Measurements from ENCODE around the gene CTDP1. TPM values are rescaled to one million over a fixed set of nuclear protein-coding genes. Genes with fewer than 3 reads are reported as not detected.

Gene CTDP1
- total RNA-seq, 2 experiments from 2014 or later: 34.8 to 38.0 TPM

DNA sequence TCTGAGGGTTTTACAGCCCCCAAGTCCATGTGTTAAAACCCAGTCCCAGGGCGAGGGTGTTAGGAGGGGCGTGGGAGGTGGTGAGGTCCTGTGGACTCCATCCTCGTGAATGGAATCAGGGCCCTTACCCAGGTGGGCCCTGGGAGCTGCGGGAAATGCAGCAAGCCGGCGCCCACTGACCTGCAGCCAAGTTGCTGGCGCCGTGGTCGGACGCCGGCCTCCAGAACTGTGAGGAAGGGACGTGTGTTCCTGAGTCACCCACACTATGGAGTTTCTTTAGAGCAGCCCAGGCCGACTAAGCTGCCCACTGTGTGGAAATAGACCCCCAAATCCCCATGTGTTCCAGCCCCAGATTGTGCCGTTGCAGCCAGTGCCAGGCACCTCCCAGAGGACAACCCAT lies 26.4 kb downstream of the CTDP1 start:
- no peaks in the 10 kb centered on the region for H3K9me3 Mint-ChIP-seq
- ChIA-PET POLR2A (no interaction called here), CTCF (no interaction called here)
- H3K4me3 Mint-ChIP-seq: no peak overlapping the region
- no peak overlapping the region for H3K27ac Mint-ChIP-seq
- H3K36me3 Mint-ChIP-seq (ENCODE audit: low read depth): peaks cover 73% of the 10 kb centered on the region
- no peak for DNase-seq
- H3K4me1 Mint-ChIP-seq: peaks cover 3% of the 10 kb centered on the region
- no peaks in the 10 kb centered on the region for H3K27me3 Mint-ChIP-seq

DNA sequence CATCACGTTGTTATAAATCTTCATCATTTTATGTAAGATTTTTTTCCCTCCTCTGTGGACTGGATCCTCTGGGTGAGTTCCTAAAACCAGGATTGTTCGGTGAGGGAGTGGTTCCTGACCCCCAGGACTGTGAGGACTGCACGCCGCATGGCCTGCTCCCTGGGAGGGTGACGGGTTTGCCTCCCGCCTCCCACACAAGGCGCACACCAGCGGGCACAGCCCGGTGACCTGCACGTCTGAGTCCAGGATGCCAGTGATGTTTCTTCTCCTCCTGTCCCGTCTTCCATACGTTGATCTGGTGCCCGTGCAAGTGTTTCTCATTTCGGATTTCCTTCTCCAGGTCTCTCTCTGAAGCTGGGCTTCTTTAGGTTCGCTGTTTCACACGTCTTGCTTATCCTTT lies 27.1 kb downstream of the CTDP1 start:
- peaks cover 3% of the 10 kb centered on the region for H3K4me1 Mint-ChIP-seq
- CTCF ChIA-PET: no interaction called here
- H3K4me3 Mint-ChIP-seq: no peak overlapping the region
- H3K27ac Mint-ChIP-seq: no peak overlapping the region
- H3K9me3 Mint-ChIP-seq: no peaks in the 10 kb centered on the region
- peaks cover 74% of the 10 kb centered on the region for H3K36me3 Mint-ChIP-seq (ENCODE audit: low read depth)
- POLR2A ChIA-PET: no interaction called here
- no peaks in the 10 kb centered on the region for H3K27me3 Mint-ChIP-seq
- DNase-seq: no peak

DNA sequence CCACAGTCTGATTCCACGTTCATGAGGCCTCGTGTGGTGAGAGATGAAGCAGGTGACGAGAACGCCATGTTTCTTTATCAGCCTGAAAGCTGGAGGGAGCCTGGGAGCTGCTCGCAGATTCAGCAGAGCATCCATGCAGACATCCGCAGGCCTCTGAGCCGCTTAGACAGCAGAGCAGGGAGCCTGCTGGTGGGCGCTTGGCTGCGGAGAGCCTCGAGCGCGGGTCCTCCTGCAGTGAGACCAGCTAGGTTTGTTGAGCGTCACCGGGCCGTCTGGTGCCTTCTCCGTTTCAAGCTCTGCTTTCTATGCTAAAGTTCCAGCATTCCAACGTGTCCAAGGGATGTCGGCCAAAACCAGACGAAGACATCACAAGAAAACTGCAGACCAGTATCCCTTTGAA lies 27.6 kb downstream of the CTDP1 start:
- Mint-ChIP-seq H3K36me3 (ENCODE audit: low read depth) (peaks cover 73% of the 10 kb centered on the region), H3K4me3 (no peak overlapping the region), H3K9me3 (no peaks in the 10 kb centered on the region), H3K27me3 (no peaks in the 10 kb centered on the region), H3K27ac (no peak overlapping the region), H3K4me1 (peaks cover 3% of the 10 kb centered on the region)
- ChIA-PET POLR2A (no interaction called here), CTCF (no interaction called here)
- DNase-seq: no peak

DNA sequence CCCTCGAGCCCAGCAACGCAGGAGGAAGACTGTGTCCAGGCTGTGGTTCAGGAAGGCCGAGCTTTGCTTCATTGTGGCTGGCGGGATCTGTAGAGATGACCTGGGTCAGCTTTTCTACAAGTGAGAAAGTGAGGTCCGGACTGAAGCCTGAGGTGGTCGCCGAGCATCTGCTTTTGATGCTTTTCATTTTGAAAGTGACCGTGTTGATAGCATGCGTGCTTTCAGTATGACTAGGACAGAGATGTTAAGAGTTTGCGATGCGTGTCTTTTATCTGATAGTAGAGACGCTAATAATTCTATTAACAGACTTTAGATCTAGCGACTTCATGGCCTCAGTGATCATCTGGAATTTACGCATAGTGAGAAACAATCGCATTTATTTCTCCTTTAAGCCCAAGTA lies 28.1 kb downstream of the CTDP1 start:
- ChIA-PET POLR2A (no interaction called here), CTCF (no interaction called here)
- DNase-seq: no peak
- Mint-ChIP-seq H3K4me1 (peaks cover 3% of the 10 kb centered on the region), H3K9me3 (no peaks in the 10 kb centered on the region), H3K27me3 (no peaks in the 10 kb centered on the region), H3K27ac (no peak overlapping the region), H3K4me3 (no peak overlapping the region), H3K36me3 (ENCODE audit: low read depth) (peaks cover 77% of the 10 kb centered on the region)

DNA sequence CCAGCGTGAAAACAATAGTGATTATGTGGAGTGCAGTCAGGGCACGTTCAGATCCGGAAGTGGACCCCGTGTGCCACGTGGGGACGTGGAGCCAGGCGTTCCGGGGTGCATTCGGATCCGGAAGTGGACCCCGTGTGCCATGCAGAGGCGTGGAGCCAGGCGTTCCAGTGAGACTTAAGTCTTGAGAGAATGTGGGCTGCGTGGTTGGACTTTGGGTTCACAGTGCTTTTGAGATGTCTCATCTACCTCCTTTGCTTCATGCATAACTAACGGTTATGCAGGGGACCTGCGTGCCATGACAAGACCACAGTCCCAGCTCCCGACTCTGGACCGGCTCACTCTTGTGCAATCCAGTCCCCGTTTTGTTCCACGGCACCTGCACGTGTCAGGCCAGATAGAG lies 28.8 kb downstream of the CTDP1 start:
- Mint-ChIP-seq H3K27me3 (no peaks in the 10 kb centered on the region), H3K9me3 (no peaks in the 10 kb centered on the region), H3K27ac (no peak overlapping the region), H3K4me1 (peaks cover 3% of the 10 kb centered on the region), H3K4me3 (no peak overlapping the region), H3K36me3 (ENCODE audit: low read depth) (peaks cover 81% of the 10 kb centered on the region)
- ChIA-PET CTCF (no interaction called here), POLR2A (no interaction called here)
- DNase-seq: no peak

DNA sequence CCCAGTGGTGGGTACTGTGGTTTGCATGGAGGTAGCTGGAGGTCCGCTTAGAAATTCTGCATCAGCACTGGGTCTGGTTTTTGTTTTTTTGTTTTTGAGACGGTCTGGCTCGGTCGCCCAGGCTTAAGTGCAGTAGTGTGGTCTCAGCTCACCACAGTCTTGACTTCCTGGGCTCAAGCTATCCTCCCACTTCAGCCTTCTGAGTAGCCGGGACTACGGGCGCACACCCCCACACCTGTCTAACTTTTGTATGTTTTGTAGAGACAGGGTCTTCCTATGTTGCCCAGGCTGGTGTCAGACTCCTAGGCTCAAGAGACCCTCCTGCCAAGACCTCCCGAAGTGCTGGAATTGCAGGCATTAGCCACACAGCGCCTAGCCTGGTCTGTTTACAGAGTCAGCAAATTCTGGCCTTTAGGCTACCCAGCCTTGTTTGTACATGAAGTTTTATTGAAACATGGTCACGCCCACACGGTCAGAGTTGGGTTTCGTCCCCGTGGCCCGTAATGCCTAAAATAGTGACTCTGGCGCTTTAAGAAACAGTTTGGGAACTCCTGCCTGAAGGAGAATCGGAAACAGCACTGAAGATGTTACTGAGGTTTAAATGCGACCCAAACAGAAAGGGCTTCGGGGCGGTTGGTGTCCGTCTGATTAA lies 32.7 kb downstream of the CTDP1 start:
- no peak for DNase-seq
- Mint-ChIP-seq H3K36me3 (ENCODE audit: low read depth) (peaks cover 65% of the 10 kb centered on the region), H3K4me3 (no peak overlapping the region), H3K27me3 (no peaks in the 10 kb centered on the region), H3K4me1 (peaks cover 5% of the 10 kb centered on the region), H3K27ac (no peak overlapping the region), H3K9me3 (no peaks in the 10 kb centered on the region)
- CTCF ChIA-PET: no interaction called here
- POLR2A ChIA-PET: no interaction called here

- H3K9me3 Mint-ChIP-seq: peaks cover 2% of the 10 kb centered on the region
- no peak overlapping the region for H3K4me3 Mint-ChIP-seq
- peaks cover 63% of the 10 kb centered on the region for H3K36me3 Mint-ChIP-seq (ENCODE audit: low read depth)
- no peak for DNase-seq
- H3K4me1 Mint-ChIP-seq: peaks cover 2% of the 10 kb centered on the region
- no peak overlapping the region for H3K27ac Mint-ChIP-seq
- POLR2A ChIA-PET: no interaction called here
- CTCF ChIA-PET: no interaction called here
- no peaks in the 10 kb centered on the region for H3K27me3 Mint-ChIP-seq
Measured at GRCh38 chr18:79713341-79713740, 33.7 kb downstream of the CTDP1 start.

- Mint-ChIP-seq H3K9me3 (peaks cover 9% of the 10 kb centered on the region), H3K4me1 (peaks cover 2% of the 10 kb centered on the region), H3K36me3 (ENCODE audit: low read depth) (peaks cover 70% of the 10 kb centered on the region), H3K27me3 (no peaks in the 10 kb centered on the region), H3K4me3 (no peak overlapping the region), H3K27ac (no peak overlapping the region)
- ChIA-PET POLR2A (no interaction called here), CTCF (interaction anchor here (0.8 kb wide), 1 partner anchor 12 kb away, joined by 3 read pairs; no protein-coding TSS in a partner anchor)
- no peak for DNase-seq
Measured at GRCh38 chr18:79714531-79715240, 35.1 kb downstream of the CTDP1 start.

DNA sequence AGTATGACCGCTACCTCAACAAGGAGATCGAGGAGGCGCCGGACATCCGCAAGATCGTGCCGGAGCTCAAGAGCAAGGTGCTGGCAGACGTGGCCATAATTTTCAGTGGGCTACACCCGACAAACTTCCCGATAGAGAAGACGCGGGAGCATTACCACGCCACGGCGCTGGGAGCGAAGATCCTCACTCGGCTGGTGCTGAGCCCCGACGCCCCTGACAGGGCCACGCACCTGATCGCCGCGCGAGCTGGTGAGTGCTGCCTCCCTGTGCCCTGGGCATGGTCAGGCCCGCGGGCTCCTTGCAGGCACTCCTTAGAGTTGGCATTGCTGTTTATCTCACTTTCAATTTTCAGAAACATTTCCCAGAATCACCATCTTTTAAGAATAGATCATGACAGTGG lies 35.7 kb downstream of the CTDP1 start:
- H3K4me3 Mint-ChIP-seq: no peak overlapping the region
- CTCF ChIA-PET: interaction anchor here (0.8 kb wide), 1 partner anchor 12 kb away, joined by 3 read pairs; no protein-coding TSS in a partner anchor
- peaks cover 2% of the 10 kb centered on the region for H3K4me1 Mint-ChIP-seq
- H3K9me3 Mint-ChIP-seq: peaks cover 15% of the 10 kb centered on the region
- peaks cover 70% of the 10 kb centered on the region for H3K36me3 Mint-ChIP-seq (ENCODE audit: low read depth)
- H3K27ac Mint-ChIP-seq: no peak overlapping the region
- no peaks in the 10 kb centered on the region for H3K27me3 Mint-ChIP-seq
- DNase-seq: no peak
- POLR2A ChIA-PET: no interaction called here

DNA sequence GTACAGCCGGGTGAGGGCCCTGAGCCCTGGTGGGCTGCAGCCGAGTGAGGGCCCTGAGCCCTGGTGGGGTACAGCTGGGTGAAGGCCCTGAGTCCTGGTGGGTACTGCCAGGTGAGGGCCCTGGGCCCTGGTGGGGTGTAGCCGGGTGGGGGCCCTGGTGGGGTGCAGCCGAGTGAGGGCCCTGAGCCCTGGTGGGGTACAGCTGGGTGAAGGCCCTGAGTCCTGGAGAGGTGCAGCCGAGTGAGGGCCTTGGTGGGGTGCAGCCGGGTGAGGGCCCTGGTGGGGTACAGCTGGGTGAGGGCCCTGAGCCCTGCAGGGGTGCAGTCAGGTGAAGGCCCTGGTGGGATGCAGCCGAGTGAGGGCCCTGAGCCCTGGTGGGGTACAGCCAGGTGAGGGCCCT lies 37.5 kb downstream of the CTDP1 start:
- no peak for DNase-seq
- POLR2A ChIA-PET: no interaction called here
- peaks cover 75% of the 10 kb centered on the region for H3K36me3 Mint-ChIP-seq (ENCODE audit: low read depth)
- peaks cover 15% of the 10 kb centered on the region for H3K9me3 Mint-ChIP-seq
- no peaks in the 10 kb centered on the region for H3K27me3 Mint-ChIP-seq
- no peak overlapping the region for H3K27ac Mint-ChIP-seq
- no peak overlapping the region for H3K4me3 Mint-ChIP-seq
- CTCF ChIA-PET: no interaction called here
- peaks cover 2% of the 10 kb centered on the region for H3K4me1 Mint-ChIP-seq

GRCh38 chr18:79717555-79718074 lies 38.0 kb downstream of the CTDP1 start:
- DNase-seq: no peak
- ChIA-PET CTCF (no interaction called here), POLR2A (no interaction called here)
- H3K4me1 Mint-ChIP-seq: peaks cover 2% of the 10 kb centered on the region
- H3K27ac Mint-ChIP-seq: no peak overlapping the region
- H3K9me3 Mint-ChIP-seq: peaks cover 15% of the 10 kb centered on the region
- H3K36me3 Mint-ChIP-seq (ENCODE audit: low read depth): peaks cover 69% of the 10 kb centered on the region
- H3K27me3 Mint-ChIP-seq: no peaks in the 10 kb centered on the region
- H3K4me3 Mint-ChIP-seq: no peak overlapping the region

DNA sequence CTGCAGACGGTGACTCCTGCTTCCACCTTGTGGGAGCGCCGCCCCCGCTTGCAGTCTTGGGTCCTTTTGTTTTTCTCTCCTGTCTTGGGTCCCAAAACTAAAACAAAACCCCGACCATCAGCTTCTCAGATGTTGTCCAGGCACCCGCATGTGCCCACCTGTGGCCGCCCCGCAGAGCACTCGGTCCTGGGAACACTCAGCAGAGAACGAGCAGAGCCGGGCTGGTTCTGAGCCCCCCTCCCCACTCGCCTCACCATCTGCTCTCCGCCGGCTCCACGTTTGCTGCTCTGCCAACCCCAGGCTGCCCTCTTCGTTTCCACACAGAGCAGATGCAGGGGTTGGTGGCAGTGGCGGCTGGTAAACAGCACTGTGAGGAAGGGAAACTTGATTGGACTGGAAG lies 38.5 kb downstream of the CTDP1 start:
- Mint-ChIP-seq H3K27me3 (no peaks in the 10 kb centered on the region), H3K9me3 (peaks cover 15% of the 10 kb centered on the region), H3K27ac (no peak overlapping the region), H3K4me1 (peaks cover 2% of the 10 kb centered on the region), H3K36me3 (ENCODE audit: low read depth) (peaks cover 67% of the 10 kb centered on the region), H3K4me3 (no peak overlapping the region)
- DNase-seq: no peak
- ChIA-PET POLR2A (no interaction called here), CTCF (no interaction called here)

DNA sequence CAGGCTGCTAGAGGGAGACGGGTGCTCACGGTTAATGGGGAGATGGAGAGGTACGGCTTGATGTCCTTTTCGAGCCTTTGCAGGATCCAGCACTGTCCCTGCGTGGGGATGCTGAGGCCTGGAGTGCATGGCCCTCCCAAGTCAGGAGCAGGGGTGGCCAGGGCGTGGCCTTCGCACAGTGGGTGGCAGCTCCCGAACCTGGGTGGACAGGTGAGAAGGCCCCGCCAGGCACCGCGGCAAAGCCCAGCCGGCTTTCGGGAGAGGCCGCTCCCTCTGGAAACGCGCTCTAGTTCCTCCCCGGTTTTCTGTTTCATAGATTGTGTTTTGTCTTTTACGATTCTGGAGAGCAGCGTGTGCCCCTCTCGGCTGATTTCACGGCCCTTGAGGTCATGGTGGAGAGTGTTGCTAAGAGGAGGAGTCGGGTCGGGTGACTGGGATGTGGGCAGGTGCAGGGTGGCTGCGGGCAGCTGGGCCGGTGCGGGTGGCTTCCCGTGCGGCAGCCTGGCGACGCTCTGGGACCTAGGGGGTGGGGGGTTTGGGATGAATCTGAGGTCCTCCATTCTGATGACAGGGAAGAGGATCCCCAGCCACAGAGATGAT lies 39.4 kb downstream of the CTDP1 start:
- Mint-ChIP-seq H3K9me3 (peaks cover 15% of the 10 kb centered on the region), H3K27ac (peak overlapping the region; percentile 31), H3K4me1 (peaks cover 2% of the 10 kb centered on the region), H3K27me3 (no peaks in the 10 kb centered on the region), H3K36me3 (ENCODE audit: low read depth) (peaks cover 71% of the 10 kb centered on the region), H3K4me3 (no peak overlapping the region)
- ChIA-PET POLR2A (no interaction called here), CTCF (no interaction called here)
- DNase-seq: no peak

All from activated CD4-positive, alpha-beta memory T cell treated with anti-CD3 and anti-CD28 coated beads, Interleukin-2, amount 10 ng/mL, durations not matched to agents 7 days and 5 days (primary cell).